Measurements from ENCODE around the gene SCN1B.
A peak's percentile ranks its signal among the peaks of the same experiment; 100 is the strongest.
"Not testable (repeated sequence)": the region's sequence is repeated elsewhere in the genome, so short reads cannot be mapped to it uniquely, and the experiment has no call there.

The SCN1B gene

GRCh38 chr19:35030257-35031071 lies at the start of gene SCN1B:
Gene SCN1B (plus strand): TSS chr19:35030470. CDS start chr19:35030821, 351 bp downstream.
- peak; percentile 72 for DNase-seq

GRCh38 chr19:34982275-34982674 lies 48.0 kb upstream of the SCN1B start:
- DNase-seq: no peak

- no peak for DNase-seq
Measured at GRCh38 chr19:34983786-34984185, 46.5 kb upstream of the SCN1B start.

- DNase-seq: no peak
Measured at GRCh38 chr19:34984287-34984686, 46.0 kb upstream of the SCN1B start.

GRCh38 chr19:34985249-34986022 lies 44.8 kb upstream of the SCN1B start:
- DNase-seq: no peak

GRCh38 chr19:34988119-34988518 lies 42.2 kb upstream of the SCN1B start:
- no peak for DNase-seq

GRCh38 chr19:34989298-34989697 lies 41.0 kb upstream of the SCN1B start:
- DNase-seq: no peak

GRCh38 chr19:34990578-34991192 lies 39.6 kb upstream of the SCN1B start:
- DNase-seq: no peak

GRCh38 chr19:34991542-34992333 lies 38.5 kb upstream of the SCN1B start:
- DNase-seq: no peak

GRCh38 chr19:34992582-34992981 lies 37.7 kb upstream of the SCN1B start:
- DNase-seq: not testable (repeated sequence)

- no peak for DNase-seq
Measured at GRCh38 chr19:34994286-34994642, 36.0 kb upstream of the SCN1B start.

GRCh38 chr19:34994643-34995541 lies 35.4 kb upstream of the SCN1B start:
- DNase-seq: peak; percentile 34

- DNase-seq: no peak
Measured at GRCh38 chr19:34995551-34995950, 34.7 kb upstream of the SCN1B start.

- no peak for DNase-seq
Measured at GRCh38 chr19:34997071-34997617, 33.1 kb upstream of the SCN1B start.

GRCh38 chr19:34998224-34998623 lies 32.0 kb upstream of the SCN1B start:
- not testable (repeated sequence) for DNase-seq

GRCh38 chr19:34998777-34999497 lies 31.3 kb upstream of the SCN1B start:
- no peak for DNase-seq

- peak; percentile 92 for DNase-seq
Measured at GRCh38 chr19:34999498-35000337, 30.6 kb upstream of the SCN1B start, which contains the start of gene GRAMD1A. Gene GRAMD1A (plus strand): TSS chr19:35000323. CDS start chr19:35000479, 156 bp downstream.

GRCh38 chr19:35000338-35000646 lies 30.0 kb upstream of the SCN1B start:
- no peak for DNase-seq

GRCh38 chr19:35000647-35001501 lies 29.4 kb upstream of the SCN1B start:
- DNase-seq: peak; percentile 72
